GM15510 (cell line): ENCODE data around the gene PLEKHF1.

Source experiments
- POLR2A ChIP-seq: IDR thresholded peaks from 3 replicates; pipeline ENCODE4 v1.6.1; 2011; ENCODE audit warnings: borderline replicate concordance; ENCODE audit not compliant: insufficient read length; ENCODE audit errors: extremely low read depth

PLEKHF1 gene

DNA sequence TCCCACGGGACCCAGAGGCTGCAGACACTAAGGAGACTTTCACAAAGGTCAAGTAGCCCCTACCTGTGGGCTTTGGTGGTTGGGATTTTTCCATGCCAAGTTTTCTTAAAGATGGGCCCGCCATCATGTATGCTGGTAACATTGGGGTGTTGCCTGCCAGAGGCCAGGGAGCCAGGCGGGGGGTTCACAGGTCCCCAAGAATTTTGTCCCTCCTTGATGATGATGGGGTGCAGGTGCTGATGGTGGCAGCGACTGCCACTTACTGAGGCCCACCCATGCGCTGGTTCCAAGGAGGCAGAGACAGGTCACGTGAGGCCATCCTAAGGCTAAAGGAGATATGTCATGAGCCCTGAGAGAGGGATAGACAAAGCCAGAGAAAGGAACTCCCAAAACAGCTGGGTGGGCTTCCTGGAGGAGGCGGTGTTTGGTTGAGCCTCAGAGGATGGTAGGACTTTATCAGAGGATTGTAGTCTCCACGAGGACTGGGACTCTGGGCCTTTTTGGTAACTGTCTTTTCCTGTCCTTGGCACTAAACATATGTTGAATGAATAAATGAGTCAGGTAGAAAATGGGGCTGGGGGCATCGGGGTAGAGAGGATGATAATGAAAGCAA, 14.4 kb downstream of the PLEKHF1 start:
- TF ChIP-seq POLR2A: no peak

DNA sequence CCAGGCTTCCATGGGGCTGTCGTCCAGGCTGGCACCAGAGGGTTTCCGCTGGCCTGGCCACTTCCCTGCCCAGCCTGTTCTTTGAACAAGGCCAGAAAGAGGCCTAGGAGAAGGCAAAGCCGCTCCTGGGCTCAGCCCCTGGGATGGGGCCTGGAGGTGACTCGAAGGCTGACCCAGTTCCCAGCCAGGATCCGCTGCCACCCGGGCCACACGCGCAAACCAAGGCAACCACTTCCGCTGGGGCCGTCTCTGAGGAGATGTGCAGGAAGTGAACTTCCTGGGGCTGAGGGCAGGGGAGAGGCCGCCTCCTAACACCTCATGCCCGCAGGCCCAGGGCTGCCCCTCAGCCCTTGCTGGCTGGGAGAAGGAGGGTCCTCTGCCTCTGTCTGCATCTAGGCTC, 15.2 kb downstream of the PLEKHF1 start:
- TF ChIP-seq POLR2A: no peak

DNA sequence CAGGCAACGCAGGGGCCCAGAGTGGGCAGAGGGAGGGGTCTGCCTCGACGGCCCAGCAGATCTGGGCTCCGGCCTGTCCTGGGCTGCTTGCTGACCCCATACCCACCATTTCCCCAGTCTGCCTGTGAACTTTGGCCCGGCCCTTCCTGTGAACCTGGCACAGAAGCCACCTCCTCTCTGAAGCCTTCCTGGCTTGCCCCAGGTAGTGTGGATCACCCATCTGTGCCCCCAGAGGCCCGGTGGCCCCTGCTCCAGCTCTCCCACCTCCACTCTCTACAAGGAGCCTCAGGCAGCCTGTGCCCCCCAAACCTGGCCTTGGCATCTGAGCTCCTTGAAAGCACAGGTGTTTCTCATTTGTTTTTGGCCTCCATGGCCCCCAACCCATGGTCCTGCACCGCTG, 15.7 kb downstream of the PLEKHF1 start:
- TF ChIP-seq POLR2A: no peak

DNA sequence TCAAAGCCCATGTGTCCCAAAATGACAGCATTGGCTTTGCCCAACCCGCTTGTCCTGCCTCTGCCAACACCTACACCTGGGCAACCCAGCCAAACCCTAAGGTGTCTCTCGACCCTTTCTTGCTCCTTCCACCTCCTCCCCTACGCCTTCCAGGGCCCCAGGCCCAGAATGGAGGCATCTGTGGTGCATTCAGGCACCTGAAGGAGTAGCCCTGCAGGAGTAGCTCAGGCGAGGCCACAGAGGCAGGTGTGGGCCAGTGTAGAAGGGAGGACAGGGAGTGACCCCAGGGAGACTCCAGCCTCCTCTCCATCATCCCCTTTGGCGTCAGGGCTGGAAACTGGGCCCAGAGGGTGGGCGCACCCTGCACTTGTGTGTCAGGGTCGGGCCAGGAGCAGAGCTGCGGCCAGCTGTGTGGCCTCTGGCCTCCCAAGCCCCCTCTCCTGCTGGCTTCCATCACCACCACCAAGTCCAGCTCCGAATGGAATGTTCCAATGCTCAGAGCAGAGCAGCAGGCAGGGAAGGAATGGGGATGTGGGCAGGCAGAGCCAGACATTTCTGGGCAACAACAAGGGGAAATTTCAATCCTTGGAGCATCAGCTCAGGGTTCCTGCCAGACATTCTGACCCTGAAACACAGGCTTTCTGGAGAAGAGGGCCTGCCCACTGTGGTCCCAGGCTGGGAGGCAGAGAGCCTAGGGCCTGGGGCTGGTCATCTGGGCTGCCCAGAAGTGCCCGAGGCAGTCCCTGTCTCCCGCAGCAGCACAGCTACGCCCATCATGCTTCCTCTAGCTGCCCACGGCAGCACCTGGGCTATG, 16.4 kb downstream of the PLEKHF1 start:
- TF ChIP-seq POLR2A: no peak

DNA sequence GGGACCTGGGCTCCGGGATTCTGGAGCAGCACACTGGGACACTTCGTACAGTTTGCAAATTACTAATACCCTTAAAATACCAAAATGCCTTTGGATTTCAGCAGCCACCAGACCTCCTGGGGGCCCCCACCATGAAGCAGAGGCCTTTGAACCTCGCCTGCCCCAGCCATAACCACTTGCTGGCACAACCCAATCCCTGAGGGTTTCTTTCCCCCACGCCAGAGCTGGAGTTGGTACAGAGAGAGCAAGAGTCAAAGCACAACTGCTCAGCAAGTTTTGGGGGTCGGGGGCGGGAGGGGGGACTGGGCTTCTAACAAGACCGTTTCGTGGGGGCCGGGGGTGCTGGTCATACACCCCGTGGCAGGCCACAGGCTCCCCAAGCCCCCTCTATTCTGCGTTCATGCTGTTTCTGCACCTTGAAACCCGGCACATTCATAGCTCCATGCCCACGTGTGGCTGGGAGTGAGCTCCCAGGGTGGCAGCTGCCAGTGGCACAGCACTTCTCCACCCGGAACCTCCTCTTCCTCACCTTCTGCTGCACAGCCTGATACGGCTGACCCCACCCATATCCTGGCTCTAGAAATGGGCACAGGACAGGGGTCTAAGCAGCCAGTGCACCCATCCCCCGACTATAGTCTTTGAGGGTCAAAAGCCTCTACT, 17.1 kb downstream of the PLEKHF1 start:
- no peak for TF ChIP-seq POLR2A

DNA sequence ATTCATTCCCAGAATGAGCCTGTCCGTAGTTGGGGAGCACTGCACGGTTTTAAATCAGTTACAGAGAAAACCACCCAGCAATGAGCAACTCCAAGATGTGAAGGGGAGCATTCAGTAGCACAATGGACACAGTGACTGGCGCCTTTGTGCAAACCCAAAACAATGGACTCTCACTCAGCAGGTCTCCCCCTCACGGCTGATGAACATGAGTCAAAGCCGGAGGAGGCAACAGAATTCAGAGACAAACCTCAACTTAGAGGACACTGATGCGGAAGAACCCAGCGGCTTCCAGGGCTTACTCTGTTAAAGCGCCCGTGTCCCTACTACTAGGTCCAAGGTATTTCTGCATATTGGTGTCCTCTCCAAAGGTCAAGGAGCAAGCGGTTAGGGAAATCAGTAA, 17.7 kb downstream of the PLEKHF1 start:
- TF ChIP-seq POLR2A: no peak

DNA sequence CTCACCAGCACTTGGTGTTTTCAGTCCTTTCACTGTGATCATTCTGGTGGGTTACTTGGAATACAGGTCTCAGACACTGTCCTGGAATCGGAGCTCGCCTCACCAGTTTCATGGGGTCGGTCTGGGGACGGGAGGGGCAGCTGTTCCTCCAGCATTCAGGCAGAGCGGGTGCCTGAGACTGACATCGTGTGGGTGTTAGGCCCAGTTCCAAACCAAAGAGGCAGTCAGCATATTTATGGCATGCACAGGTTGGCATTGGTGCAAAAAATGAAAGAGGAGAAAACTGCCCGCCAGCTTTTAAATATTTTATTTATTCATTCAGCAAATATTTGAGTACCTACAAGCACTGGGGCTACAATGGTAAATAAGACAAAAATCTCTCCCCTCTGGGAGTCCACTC, 20.1 kb downstream of the PLEKHF1 start:
- no peak for TF ChIP-seq POLR2A

DNA sequence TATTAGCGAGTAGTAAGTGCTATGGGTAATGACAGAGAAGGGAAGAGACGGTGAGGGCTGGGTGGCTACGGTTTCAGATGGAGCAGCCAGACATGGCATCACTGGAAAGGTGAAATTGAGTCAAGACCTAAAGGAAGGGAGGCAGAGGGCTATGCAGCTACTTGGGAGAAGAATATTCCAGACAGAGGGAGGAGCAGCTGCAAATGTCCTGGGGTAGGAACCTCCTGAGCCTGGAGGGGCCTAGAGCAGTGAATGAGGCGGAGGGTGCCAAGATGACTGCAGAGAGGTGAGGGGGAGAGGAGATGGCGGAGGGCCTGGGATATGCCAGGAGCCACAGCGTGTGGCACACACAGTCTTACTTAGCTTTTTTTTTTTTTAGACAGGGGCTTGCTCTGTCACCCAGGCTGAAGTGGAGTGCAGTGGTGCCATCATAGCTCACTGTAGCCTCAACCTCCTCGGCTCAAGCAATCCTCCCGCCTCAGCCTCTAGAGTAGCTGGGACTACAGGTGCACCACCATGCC, 21.1 kb downstream of the PLEKHF1 start:
- TF ChIP-seq POLR2A: no peak

DNA sequence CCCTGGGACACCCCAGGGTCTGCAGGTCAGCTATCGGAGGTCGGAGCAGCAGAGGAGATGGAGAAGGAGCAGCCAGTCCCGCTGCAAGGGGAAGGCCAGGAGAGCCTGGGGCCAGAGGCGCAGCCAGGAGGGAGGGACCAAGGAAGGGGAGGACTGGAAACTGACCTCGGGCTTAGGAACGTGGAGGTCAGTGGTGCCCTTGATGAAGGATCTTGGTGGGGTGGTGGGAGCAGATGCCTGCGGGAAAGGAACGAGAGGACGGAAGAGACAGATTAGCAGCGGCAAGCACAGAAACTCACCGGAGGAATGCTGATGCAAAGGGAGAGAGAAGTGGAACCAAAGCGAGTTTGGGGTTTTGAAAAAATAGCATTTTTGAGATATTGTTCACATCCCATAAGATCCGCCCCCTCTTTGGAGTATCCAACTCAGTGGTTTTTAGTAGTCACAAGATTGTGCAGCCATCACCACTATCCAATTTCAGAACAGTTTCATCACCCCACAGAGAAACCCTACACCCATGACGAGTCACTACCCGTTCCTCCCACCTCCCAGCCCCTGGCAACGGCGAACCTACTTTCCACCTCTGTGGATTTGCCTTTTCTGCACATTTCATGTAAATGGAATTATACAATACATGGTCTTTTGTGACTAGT, 22.1 kb downstream of the PLEKHF1 start:
- no peak for TF ChIP-seq POLR2A

DNA sequence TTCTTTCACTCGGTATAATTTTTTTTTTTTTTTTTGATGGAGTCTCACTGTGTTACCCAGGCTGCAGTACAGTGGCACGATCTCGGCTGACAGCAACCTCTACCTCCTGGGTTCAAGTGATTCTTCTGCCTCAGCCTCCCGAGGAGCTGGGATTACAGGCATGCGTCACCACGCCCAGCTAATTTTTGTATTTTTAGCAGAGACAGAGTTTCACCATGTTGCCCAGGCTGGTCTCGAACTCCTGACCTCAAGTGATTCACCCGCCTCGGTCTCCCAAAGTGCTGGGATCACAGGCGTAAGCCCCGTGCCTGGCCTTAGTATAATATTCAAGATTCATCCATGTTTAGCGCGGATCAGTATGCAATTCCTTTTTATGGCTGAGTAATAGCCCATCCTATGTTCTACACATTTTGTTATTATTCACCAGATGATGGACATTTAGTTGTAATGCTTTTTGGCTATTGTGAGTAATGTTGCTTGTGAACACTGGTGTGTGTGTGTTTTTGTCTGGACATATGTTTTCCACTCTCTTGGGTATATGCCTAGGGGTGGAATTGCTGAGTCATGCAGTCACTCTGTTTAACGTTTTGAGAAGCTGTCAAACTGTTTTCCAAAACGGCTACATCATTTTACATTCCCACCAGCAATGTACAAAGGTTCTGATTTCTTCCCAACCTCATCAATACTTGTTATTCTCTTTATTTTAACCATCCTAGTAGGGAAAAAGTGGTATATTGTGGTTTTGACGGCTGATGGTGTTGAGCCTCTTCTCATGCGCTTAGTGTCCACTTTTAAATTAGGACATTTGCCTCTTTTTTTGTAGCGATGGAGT, 22.9 kb downstream of the PLEKHF1 start:
- no peak for TF ChIP-seq POLR2A

DNA sequence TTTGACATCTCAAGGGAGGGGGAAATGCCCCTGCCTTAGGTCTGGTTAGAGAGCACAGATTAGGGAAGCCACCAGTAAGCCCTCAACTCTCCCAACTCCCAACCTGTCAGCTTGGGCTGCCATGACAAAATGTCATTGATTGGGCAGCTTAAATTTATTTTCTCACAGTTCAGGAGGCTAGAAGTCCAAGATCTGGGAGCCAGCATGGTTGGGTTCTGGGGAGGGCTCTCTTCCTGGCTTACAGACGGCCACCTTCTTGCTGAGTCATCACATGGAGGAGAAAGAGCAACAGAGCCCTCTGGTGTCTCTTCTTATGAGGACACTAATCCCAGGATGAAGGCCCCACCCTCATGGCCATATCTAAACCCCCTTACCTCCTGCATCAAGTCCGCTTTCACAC, 25.6 kb downstream of the PLEKHF1 start:
- no peak for TF ChIP-seq POLR2A

DNA sequence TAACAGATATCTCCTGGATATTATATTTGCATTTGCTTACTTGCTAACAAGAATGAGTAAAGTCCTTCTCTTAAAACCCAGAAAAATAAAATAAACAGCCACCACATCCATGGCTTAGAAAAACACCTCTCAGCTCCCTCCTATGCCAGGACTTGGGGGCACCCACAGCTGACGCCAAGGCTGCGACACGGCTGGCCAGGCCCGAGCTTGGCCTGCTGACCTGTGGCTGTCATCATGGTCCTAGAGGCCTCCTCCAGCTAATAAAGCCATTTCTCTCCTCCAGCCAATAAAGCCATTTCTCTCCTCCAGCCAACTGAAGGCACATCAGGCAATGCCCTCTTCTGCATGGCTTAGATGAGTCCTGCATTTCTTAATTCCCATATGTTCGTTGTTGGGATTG, 28.9 kb downstream of the PLEKHF1 start:
- no peak for TF ChIP-seq POLR2A

DNA sequence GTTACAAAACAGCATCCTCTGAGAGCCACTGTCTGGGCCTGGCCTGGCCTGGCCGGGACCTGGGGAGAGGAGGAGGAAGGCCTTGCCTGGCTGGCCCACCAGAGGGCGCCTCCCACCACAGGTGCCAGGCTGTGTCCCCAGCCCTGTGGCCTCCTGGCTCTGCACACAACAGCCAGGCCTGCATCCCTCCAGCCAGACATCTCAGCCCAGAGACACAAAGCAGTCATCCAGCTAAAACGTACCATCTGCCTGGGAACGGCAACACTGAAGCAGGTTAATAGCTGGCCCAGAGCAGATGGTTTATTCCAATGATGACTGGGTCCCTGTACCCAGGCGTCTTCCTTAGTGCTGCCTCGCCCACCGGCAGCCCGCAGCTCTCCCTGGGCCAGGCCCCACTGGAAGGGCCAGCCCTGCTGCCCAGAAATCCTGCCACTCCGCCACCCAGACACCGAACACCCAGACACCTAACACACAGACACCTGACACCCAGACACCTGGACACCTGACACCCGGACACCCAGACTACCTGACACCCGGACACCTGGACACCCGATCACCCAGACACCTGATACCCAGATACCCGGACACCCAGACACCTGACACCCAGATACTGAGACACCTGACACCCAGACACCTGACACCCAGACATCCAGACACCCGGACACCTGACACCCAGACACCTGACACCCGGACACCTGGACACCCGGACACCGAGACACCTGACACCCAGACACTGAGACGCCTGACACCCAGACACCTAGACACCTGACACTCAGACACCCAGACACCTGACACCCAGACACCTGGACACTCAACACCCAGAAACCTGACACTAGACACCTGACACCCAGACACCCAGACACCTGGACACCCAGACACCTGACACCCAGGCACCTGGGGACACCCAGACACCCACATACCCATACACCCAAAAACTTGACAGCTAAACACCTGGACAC, 29.7 kb downstream of the PLEKHF1 start:
- TF ChIP-seq POLR2A: no peak

DNA sequence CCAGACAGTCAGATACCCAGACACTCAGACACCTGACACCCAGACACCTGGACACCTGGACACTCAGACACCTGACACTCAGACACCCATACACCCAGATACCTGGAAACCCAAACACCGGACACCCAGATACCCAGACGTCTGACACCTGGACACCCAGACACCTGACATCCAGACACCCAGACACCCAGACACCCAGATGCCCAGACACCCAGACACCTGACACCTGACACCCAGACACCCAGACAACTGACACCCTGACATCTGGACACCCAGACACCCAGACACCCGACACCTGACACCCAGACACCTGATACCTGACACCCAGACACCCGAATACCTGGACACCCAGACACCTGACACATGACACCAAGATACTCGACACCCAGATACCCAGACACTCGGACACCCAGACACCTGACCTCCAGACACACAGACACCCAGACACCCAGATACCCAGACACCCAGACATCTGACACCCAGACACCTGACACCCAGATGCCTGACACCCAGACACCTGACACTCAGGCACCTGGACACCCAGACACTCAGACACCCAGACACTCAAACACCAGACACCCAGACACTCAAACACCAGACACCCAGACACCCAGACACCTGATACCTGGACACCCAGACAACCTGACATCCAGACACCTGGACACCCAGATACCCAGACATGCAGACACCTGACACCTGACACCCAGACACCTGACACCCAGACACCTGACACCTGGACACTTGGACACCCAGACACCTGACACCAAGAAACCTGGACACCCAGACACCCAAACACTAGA, 30.7 kb downstream of the PLEKHF1 start:
- TF ChIP-seq POLR2A: no peak
